ENCODE results near the gene SETD4.
"Not testable (repeated sequence)": the region's sequence is repeated elsewhere in the genome, so short reads cannot be mapped to it uniquely, and the experiment has no call there.

SETD4 gene

GRCh38 chr21:36100971-36101641, 40.8 kb upstream of the SETD4 start:
- TF ChIP-seq POLR2A (IDR thresholded peaks at IDR 0.05; ENCODE audit: extremely low read depth, insufficient read length): no peak
- no peak for TF ChIP-seq MYC (IDR thresholded peaks at IDR 0.05; ENCODE audit: low read depth, low read length)
- TF ChIP-seq, protein P1, sequence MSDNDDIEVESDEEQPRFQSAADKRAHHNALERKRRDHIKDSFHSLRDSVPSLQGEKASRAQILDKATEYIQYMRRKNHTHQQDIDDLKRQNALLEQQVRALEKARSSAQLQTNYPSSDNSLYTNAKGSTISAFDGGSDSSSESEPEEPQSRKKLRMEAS (IDR thresholded peaks at IDR 0.05; ENCODE audit: low read depth, low read length): no peak
- no peak for TF ChIP-seq CTCF (IDR thresholded peaks at IDR 0.05; ENCODE audit: low read depth, low read length)
- DNase-seq (ENCODE audit: low read depth): no peak
- no peak overlapping the region for H3K4me3 ChIP-seq (ENCODE audit: low read depth, low read length)

GRCh38 chr21:36099695-36100211, 39.4 kb upstream of the SETD4 start:
- not testable (repeated sequence) for H3K4me3 ChIP-seq (ENCODE audit: low read depth, low read length)

DNA sequence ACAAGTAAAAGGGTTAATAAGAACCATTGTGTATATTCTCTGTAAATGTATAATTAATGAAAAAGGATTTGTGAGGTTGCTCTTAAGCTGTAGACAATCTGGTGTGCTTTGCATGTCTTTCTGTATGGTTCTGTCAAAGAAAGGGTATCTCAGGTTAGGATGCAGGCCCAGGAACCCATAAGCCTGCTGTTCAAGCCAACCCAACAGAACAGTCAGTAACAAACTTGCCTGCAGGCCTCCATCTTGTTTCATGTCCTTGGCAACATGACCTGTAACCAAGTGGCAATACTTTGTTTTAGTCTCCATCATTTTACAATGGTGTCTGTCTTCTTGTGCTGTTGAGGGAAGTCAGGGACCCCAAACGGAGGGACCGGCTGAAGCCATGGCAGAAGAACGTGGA, 38.7 kb upstream of the SETD4 start:
- DNase-seq (ENCODE audit: low read depth): no peak
- no peak for TF ChIP-seq POLR2A (IDR thresholded peaks at IDR 0.05; ENCODE audit: extremely low read depth, insufficient read length)
- TF ChIP-seq CTCF (IDR thresholded peaks at IDR 0.05; ENCODE audit: low read depth, low read length): no peak
- no peak for TF ChIP-seq MYC (IDR thresholded peaks at IDR 0.05; ENCODE audit: low read depth, low read length)
- TF ChIP-seq, protein P1 (IDR thresholded peaks at IDR 0.05; ENCODE audit: low read depth, low read length): no peak
- H3K4me3 ChIP-seq (ENCODE audit: low read depth, low read length): no peak overlapping the region

More at GRCh38 chr21:36099695-36100211, 39.4 kb upstream of the SETD4 start:
- DNase-seq (ENCODE audit: low read depth): not testable (repeated sequence)

DNA sequence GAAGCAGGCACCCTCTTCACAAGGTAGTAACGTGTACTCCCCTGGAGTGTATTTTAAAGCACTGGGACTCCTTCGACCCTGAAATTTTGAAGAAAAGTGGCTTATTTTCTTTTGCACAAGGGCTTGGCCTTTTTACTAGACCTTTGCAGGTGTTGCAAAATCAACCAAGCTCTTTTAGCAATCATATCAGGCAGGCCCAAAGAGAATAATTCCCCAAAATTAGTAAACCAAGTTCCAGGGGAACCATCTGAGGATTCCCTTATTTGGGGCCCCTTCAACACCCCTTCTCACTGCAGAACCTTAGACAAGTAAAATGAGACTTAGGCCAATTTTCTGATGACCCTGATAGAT, 37.8 kb upstream of the SETD4 start:
- TF ChIP-seq POLR2A (IDR thresholded peaks at IDR 0.05; ENCODE audit: extremely low read depth, insufficient read length): no peak
- no peak for TF ChIP-seq CTCF (IDR thresholded peaks at IDR 0.05; ENCODE audit: low read depth, low read length)
- no peak for TF ChIP-seq MYC (IDR thresholded peaks at IDR 0.05; ENCODE audit: low read depth, low read length)
- TF ChIP-seq, protein P1 (IDR thresholded peaks at IDR 0.05; ENCODE audit: low read depth, low read length): no peak
- DNase-seq (ENCODE audit: low read depth): no peak
- H3K4me3 ChIP-seq (ENCODE audit: low read depth, low read length): no peak overlapping the region

- no peak overlapping the region for H3K4me3 ChIP-seq (ENCODE audit: low read depth, low read length)
- DNase-seq (ENCODE audit: low read depth): peak; percentile 65
- no peak for TF ChIP-seq MYC (IDR thresholded peaks at IDR 0.05; ENCODE audit: low read depth, low read length)
- no peak for TF ChIP-seq POLR2A (IDR thresholded peaks at IDR 0.05; ENCODE audit: extremely low read depth, insufficient read length)
- TF ChIP-seq CTCF (IDR thresholded peaks at IDR 0.05; ENCODE audit: low read depth, low read length): no peak
These were observed 37.3 kb upstream of the SETD4 start for GRCh38 chr21:36097427-36098181.

DNA sequence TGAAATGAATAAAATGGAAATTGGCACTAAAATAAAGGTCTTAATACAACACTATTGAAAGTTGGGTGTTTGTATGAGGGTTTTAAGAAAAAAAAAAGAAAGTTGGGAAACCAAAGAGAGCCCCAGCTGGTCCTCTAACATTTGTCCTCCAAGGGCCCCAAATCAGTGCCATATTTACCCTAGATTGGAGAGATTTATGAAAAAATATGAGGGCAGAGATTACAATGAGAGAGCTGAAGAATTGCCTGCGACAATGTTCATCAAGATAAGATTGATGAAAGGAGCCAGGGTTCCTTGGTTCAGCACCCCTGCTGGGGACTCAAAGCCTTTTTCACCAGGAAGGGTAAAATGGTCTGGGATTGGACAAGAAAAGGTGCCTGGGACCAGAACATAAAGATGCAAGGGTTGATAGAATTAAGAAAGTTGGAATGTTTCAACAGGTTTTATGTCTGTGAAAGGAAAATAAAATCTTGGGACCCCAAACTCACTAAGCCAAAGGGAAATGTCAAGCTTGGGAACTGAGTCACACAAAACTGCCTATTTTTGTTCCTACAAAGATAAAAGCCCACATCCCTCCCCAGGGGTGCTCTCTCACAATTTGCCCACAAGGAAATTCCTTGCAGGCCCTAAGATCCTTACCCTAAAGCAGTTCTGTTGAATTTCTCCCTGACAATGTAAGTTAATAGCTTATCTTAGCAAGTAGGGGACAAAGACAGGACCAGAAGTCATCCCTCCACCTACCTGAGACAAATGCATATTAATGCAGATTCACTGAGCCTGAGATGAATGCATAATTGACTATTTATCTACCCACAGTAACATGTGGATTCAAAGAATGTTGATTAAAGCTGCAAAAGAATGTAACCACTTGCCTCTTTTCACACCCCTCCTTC, 36.3 kb upstream of the SETD4 start:
- TF ChIP-seq MYC (IDR thresholded peaks at IDR 0.05; ENCODE audit: low read depth, low read length) (no peak), CTCF (IDR thresholded peaks at IDR 0.05; ENCODE audit: low read depth, low read length) (no peak), POLR2A (IDR thresholded peaks at IDR 0.05; ENCODE audit: extremely low read depth, insufficient read length) (no peak)
- TF ChIP-seq, protein P1 (IDR thresholded peaks at IDR 0.05; ENCODE audit: low read depth, low read length): no peak
- no peak for DNase-seq (ENCODE audit: low read depth)
- H3K4me3 ChIP-seq (ENCODE audit: low read depth, low read length): no peak overlapping the region
